Sigmoid colon (tissue), 3 donors: Measurements from ENCODE around the gene SEMA4B.

Experiments used
- CTCF ChIP-seq, 4 experiments: fragments of 450-650 bp in 3 of 4; fragments of 200-600 bp in 1 of 4; IDR thresholded peaks; one replicate each; pipeline ENCODE4 v1.5.1; 2016 to 2019; ENCODE audit warnings: antibody characterized with exemption in 4 of 4, mild to moderate bottlenecking in 3 of 4, moderate library complexity in 2 of 4
- POLR2A ChIP-seq, 2 donors: fragments of 450-650 bp; IDR thresholded peaks; one replicate each; pipeline ENCODE4 v1.6.1; 2016; ENCODE audit warnings: antibody characterized with exemption in 2 of 2, mild to moderate bottlenecking in 2 of 2, moderate library complexity in 2 of 2

GRCh38 chr15:90211440-90212143 lies 10.5 kb downstream of the SEMA4B start:
- peak in 1 of 2 donors; percentile 18 for TF ChIP-seq POLR2A (IDR thresholded peaks at IDR 0.05)
- TF ChIP-seq CTCF (IDR thresholded peaks at IDR 0.05) = no peak
